GM12878 (cell line): ENCODE data around the gene TLE2. TPM values are rescaled to one million over a fixed set of nuclear protein-coding genes. Genes with fewer than 3 reads are reported as not detected.

Experiments used
- ATAC-seq: fragments of 200-7000 bp; cut with Tn5 transposase; 3 replicates; pipeline ENCODE4 v1.9.1; 2020; ENCODE audit warnings: mild to moderate bottlenecking, moderate library complexity
- BruUV-seq: library from RNA; stranded (reverse); fragments of 400-500 nt; replicated peaks from 2 replicates; lab custom pipeline; 2021; lab: Mats Ljungman, UMichigan
- CTCF ChIA-PET: fragments of 300-600 bp; sonication (Branson Sonifier 250); formaldehyde crosslinking; extraction: SDS; loops from one replicate; lab custom pipeline; 2021; ENCODE audit warnings: inconsistent platforms; lab: Yijun Ruan, JAX
- POLR2A ChIA-PET: fragments of 350-600 bp; formaldehyde crosslinking; extraction: SDS; loops from one replicate; lab custom pipeline; 2021; ENCODE audit warnings: inconsistent platforms; lab: Charles Lee
- RAD21 ChIA-PET: fragments of 300-600 bp; sonication (Branson Sonifier 250); formaldehyde crosslinking; loops from one replicate; lab custom pipeline; 2023; ENCODE audit warnings: antibody characterized with exemption; ENCODE audit not compliant: unreplicated experiment; lab: Charles Lee
- SMC1A ChIA-PET: fragments of 300-600 bp; sonication (Branson Sonifier 250); formaldehyde crosslinking; loops from one replicate; lab custom pipeline; 2023; ENCODE audit not compliant: unreplicated experiment, uncharacterized antibody; lab: Charles Lee
- DNase-seq: peaks from one replicate; pipeline ENCODE4 v3.0.0-alpha.2; 2011; ENCODE audit warnings: low read depth, low spot score
- FAIRE-seq: peaks from 3 replicates; lab custom pipeline; 2011; peaks lifted over from hg19 to GRCh38; lab: Jason Lieb, UNC
- H2AFZ ChIP-seq: 2 replicates; pipeline ENCODE4 v1.6.0; 2011; ENCODE audit warnings: low read depth, low read length, control low read depth; ENCODE audit not compliant: control insufficient read depth
- H3K27ac ChIP-seq: 2 replicates; pipeline ENCODE4 v1.5.1; 2011; ENCODE audit warnings: control low read depth; ENCODE audit not compliant: control insufficient read depth, insufficient read depth
- H3K27me3 ChIP-seq, 2 experiments: replicated peaks in 1 of 2; 2 replicates each; pipeline versions ENCODE4 v1.6.0 to v1.6.1; 2011; ENCODE audit warnings: low read length in 1 of 2; ENCODE audit not compliant: control insufficient read depth in 2 of 2, insufficient read depth in 2 of 2
- H3K36me3 ChIP-seq, 2 experiments: 2 replicates each; pipeline ENCODE4 v1.5.1; 2011; ENCODE audit warnings: low read length in 1 of 2; ENCODE audit not compliant: control insufficient read depth in 2 of 2, insufficient read depth in 2 of 2
- H3K4me1 ChIP-seq: 2 replicates; pipeline ENCODE4 v1.6.1; 2011; ENCODE audit warnings: mild to moderate bottlenecking, low read length, moderate library complexity, mixed read lengths; ENCODE audit not compliant: control insufficient read depth, insufficient read depth
- H3K4me2 ChIP-seq: 2 replicates; pipeline ENCODE4 v1.6.0; 2011; ENCODE audit warnings: control low read depth; ENCODE audit not compliant: control insufficient read depth, insufficient read depth
- H3K4me3 ChIP-seq: fragments of 200-600 bp; sonication (generic); 2 replicates; pipeline ENCODE4 v1.5.1; 2016
- H3K79me2 ChIP-seq: 2 replicates; pipeline ENCODE4 v1.6.0; 2011; ENCODE audit warnings: low read length; ENCODE audit not compliant: control insufficient read depth, insufficient read depth
- H3K9ac ChIP-seq: 2 replicates; pipeline ENCODE4 v1.8.0; 2011; ENCODE audit warnings: low read length, control low read depth, mixed read lengths; ENCODE audit not compliant: control insufficient read depth, insufficient read depth
- H3K9me3 ChIP-seq: replicated peaks from 3 replicates; pipeline ENCODE4 v1.5.1; 2011; ENCODE audit warnings: mild to moderate bottlenecking, low read length; ENCODE audit not compliant: control insufficient read depth, insufficient read depth
- H4K20me1 ChIP-seq: 2 replicates; pipeline ENCODE4 v1.6.0; 2011; ENCODE audit not compliant: control insufficient read depth, insufficient read depth
- BACH1 ChIP-seq: fragments of 450-650 bp; IDR thresholded peaks from 2 replicates; pipeline ENCODE4 v1.6.1; 2017; ENCODE audit warnings: mild to moderate bottlenecking, borderline replicate concordance
- CBFB ChIP-seq: IDR thresholded peaks from 2 replicates; pipeline ENCODE4 v1.6.1; 2016; ENCODE audit warnings: antibody characterized with exemption, low read depth
- DPF2 ChIP-seq: fragments of 450-650 bp; IDR thresholded peaks from 2 replicates; pipeline ENCODE4 v1.6.1; 2017; ENCODE audit warnings: mild to moderate bottlenecking
- FOXK2 ChIP-seq: fragments of 450-650 bp; IDR thresholded peaks from 2 replicates; pipeline ENCODE4 v1.6.1; 2017; ENCODE audit warnings: mild to moderate bottlenecking, moderate library complexity
- HDGF ChIP-seq: fragments of 450-650 bp; IDR thresholded peaks from 2 replicates; pipeline ENCODE4 v1.6.1; 2016; ENCODE audit warnings: antibody characterized with exemption
- IKZF1 ChIP-seq: fragments of 450-650 bp; conservative IDR thresholded peaks from 2 replicates; pipeline ENCODE4 v1.6.1; 2017; ENCODE audit warnings: antibody characterized with exemption, mild to moderate bottlenecking
- IKZF2 ChIP-seq, 2 experiments: fragments of 450-650 bp; IDR thresholded peaks; 2 replicates each; pipeline ENCODE4 v1.6.1; 2017; ENCODE audit warnings: mild to moderate bottlenecking in 2 of 2, moderate library complexity in 2 of 2
- JUNB ChIP-seq: IDR thresholded peaks from 2 replicates; pipeline ENCODE4 v1.6.1; 2016; ENCODE audit warnings: antibody characterized with exemption, mild to moderate bottlenecking
- MAX ChIP-seq: IDR thresholded peaks from 2 replicates; pipeline ENCODE4 v1.6.1; 2012; ENCODE audit warnings: low read depth, low read length, improper control_type of control experiment
- MXI1 ChIP-seq: fragments of 150-350 bp; IDR thresholded peaks from 2 replicates; pipeline ENCODE4 v1.6.1; 2011; ENCODE audit warnings: low read depth, mild to moderate bottlenecking, inconsistent platforms, low read length, improper control_type of control experiment
- MYB ChIP-seq: fragments of 150-350 bp; IDR thresholded peaks from 2 replicates; pipeline ENCODE4 v1.6.1; 2014; ENCODE audit warnings: mild to moderate bottlenecking, low read depth, low read length, borderline replicate concordance
- NFXL1 ChIP-seq: fragments of 450-650 bp; IDR thresholded peaks from 2 replicates; pipeline ENCODE4 v1.6.1; 2017; ENCODE audit warnings: antibody characterized with exemption, mild to moderate bottlenecking, borderline replicate concordance
- NFYB ChIP-seq: IDR thresholded peaks from 2 replicates; pipeline ENCODE4 v1.6.1; 2011; ENCODE audit warnings: low read depth, mild to moderate bottlenecking, low read length, improper control_type of control experiment, moderate library complexity; ENCODE audit not compliant: insufficient read depth
- NKRF ChIP-seq: fragments of 450-650 bp; conservative IDR thresholded peaks from 2 replicates; pipeline ENCODE4 v1.6.1; 2017; ENCODE audit warnings: mild to moderate bottlenecking, moderate library complexity
- PAX5 ChIP-seq: IDR thresholded peaks from 2 replicates; pipeline ENCODE4 v1.6.1; 2011; ENCODE audit warnings: low read depth, low read length, borderline replicate concordance
- POLR2A ChIP-seq: IDR thresholded peaks from 2 replicates; pipeline ENCODE4 v1.6.1; 2011; ENCODE audit warnings: low read depth, mild to moderate bottlenecking, low read length
- SMAD1 ChIP-seq: fragments of 450-650 bp; IDR thresholded peaks from 2 replicates; pipeline ENCODE4 v1.6.1; 2018; ENCODE audit warnings: mild to moderate bottlenecking, low read depth; ENCODE audit not compliant: partially characterized antibody
- SP1 ChIP-seq: IDR thresholded peaks from one replicate; pipeline ENCODE4 v1.6.1; 2011; ENCODE audit warnings: low read depth, low read length
- STAT1 ChIP-seq: fragments of 450-650 bp; conservative IDR thresholded peaks from 2 replicates; pipeline ENCODE4 v1.6.1; 2014; ENCODE audit warnings: antibody characterized with exemption, mild to moderate bottlenecking
- TARDBP ChIP-seq: IDR thresholded peaks from 2 replicates; pipeline ENCODE4 v1.6.1; 2016; ENCODE audit warnings: borderline replicate concordance
- WRNIP1 ChIP-seq: IDR thresholded peaks from 2 replicates; pipeline ENCODE4 v1.6.1; 2011; ENCODE audit warnings: low read depth, low read length, improper control_type of control experiment, borderline replicate concordance
- ZZZ3 ChIP-seq: IDR thresholded peaks from 2 replicates; pipeline ENCODE4 v1.6.1; 2011; ENCODE audit warnings: low read depth; ENCODE audit not compliant: control insufficient read depth, insufficient read length
- WGBS: methylation state at CpG from one replicate; pipeline ENCODE4 v1.1.6; 2016; ENCODE audit warnings: low lambda C conversion rate; ENCODE audit not compliant: insufficient replicate concordance, insufficient coverage; ENCODE audit errors: missing lambda C conversion rate; 5-methylcytosine and 5-hydroxymethylcytosine counted together
- in situ Hi-C: fragments of 300-500 bp; cut with MboI; formaldehyde crosslinking; loops from 9 replicates; pipeline ENCODE4 v1.14.3; 2018; ENCODE audit warnings: mixed read lengths
- intact Hi-C: fragments of 100-400 bp; cut with micrococcal nuclease; formaldehyde crosslinking; loops from one replicate; pipeline ENCODE4 v1.14.2; 2022; ENCODE audit not compliant: unreplicated experiment
- polyA plus RNA-seq, 11 experiments: library from polyadenylated mRNA; depleted of rRNA in 4 of 11; unstranded in 6 of 11; stranded (reverse) in 5 of 11; fragments of >200 nt; fragmentation: Nextera tagmentation in 4 of 11; fragmentation: Illumina TruSeq in 1 of 11; extraction: Ambion mirVana in 4 of 11; extraction: Trizol in 1 of 11; gene quantifications; 1 replicate in 1 of 11; 2 replicates in 10 of 11; pipeline versions ENCODE4 v1.2.1 to v1.2.3, GENCODE V29; 2011 to 2016; ENCODE audit warnings: inconsistent platforms in 2 of 11, missing spikeins in 2 of 11, low read depth in 1 of 11
- total RNA-seq, 4 experiments: library from RNA; depleted of rRNA in 3 of 4; stranded (reverse); fragments of >200 nt in 3 of 4; fragmentation: Illumina TruSeq in 1 of 4; extraction: Trizol in 1 of 4; gene quantifications; 2 replicates each; pipeline versions ENCODE4 v1.2.1 to v1.2.3, GENCODE V29; 2013 to 2021

The TLE2 gene
- total and polyA plus RNA-seq, 10 of the 15 experiments (the other 5 are each of a cell fraction or from before 2014, with no cell fraction given), result 0.05 to 0.21 (median 0.11) TPM; not detected in 5

- DNase-seq (peak; percentile 1), ATAC-seq (peak; percentile 39), FAIRE-seq (peak; percentile 86)
- Histone ChIP-seq H3K27me3 (peaks cover 2 to 6% of the 10 kb centered on the region in 2 experiments), H3K27ac (peak overlapping the region; percentile 71), H4K20me1 (no peaks in the 10 kb centered on the region), H3K4me2 (peak overlapping the region; percentile 97), H3K36me3 (no peaks in the 10 kb centered on the region), H2AFZ (peak overlapping the region; percentile 89), H3K4me3 (peak overlapping the region; percentile 74), H3K9me3 (no peaks in the 10 kb centered on the region), H3K79me2 (no peaks in the 10 kb centered on the region), H3K4me1 (peaks cover 16% of the 10 kb centered on the region), H3K9ac (peak overlapping the region; percentile 94)
- SMC1A ChIA-PET, result interaction anchor here (0.7 to 2.3 kb wide), 9 partner anchors 26 to 450 kb away, joined by 3 to 12 read pairs (median 4); partner anchors contain the start of genes SGTA and TLE6
- TSS peak; percentile 99 for BruUV-seq
- intact Hi-C loops, result no loop called here
- POLR2A ChIA-PET, result interaction anchor here (0.7 to 2.6 kb wide), 13 partner anchors 10 to 727 kb away, joined by 3 to 13 read pairs (median 5); partner anchors contain the start of genes MRPL54, SGTA and TLE6
- CTCF ChIA-PET, result interaction anchor here (0.5 to 3.4 kb wide), 12 partner anchors 26 to 387 kb away, joined by 3 to 18 read pairs (median 6); no protein-coding TSS in a partner anchor
- WGBS, result 25% methylated on average over 27 of the region's 28 CpGs
- in situ Hi-C loops, result no loop called here
- RAD21 ChIA-PET, result interaction anchor here (0.9 to 2.5 kb wide), 14 partner anchors 18 to 728 kb away, joined by 3 to 15 read pairs (median 4); partner anchors contain the start of genes MRPL54, TLE5 and TLE6
- TF ChIP-seq PAX5 (no peak), STAT1 (no peak), IKZF2 (IDR thresholded peaks at IDR 0.05) (peak; percentile 81 to 82), SMAD1 (no peak), NFYB (no peak), MXI1 (peak; percentile 20; the same call in 1 of the 2 replicates), TARDBP (no peak), HDGF (no peak), JUNB (no peak), BACH1 (no peak), MAX (no peak), ZZZ3 (no peak), CBFB (no peak), FOXK2 (no peak), NFXL1 (no peak), MYB (no peak), DPF2 (peak; percentile 29; the same call in 1 of the 2 replicates), IKZF1 (peak; percentile 83), WRNIP1 (no peak), NKRF (no peak; the same call in 1 of the 2 replicates), POLR2A (no peak; the same call in 1 of the 2 replicates), SP1 (no peak)
Measured at GRCh38 chr19:3034656-3035541, 5.8 kb upstream of the TLE2 start.
